GM13977 (cell line): ENCODE data around the gene CYP11A1.

Experiments
- DNase-seq: peaks from one replicate; pipeline ENCODE4 v3.0.0; 2012; ENCODE audit warnings: low spot score
- CTCF ChIP-seq: IDR thresholded peaks from 2 replicates; pipeline ENCODE4 v1.5.1; 2012; ENCODE audit warnings: mild to moderate bottlenecking, control low read depth; ENCODE audit not compliant: insufficient read depth; ENCODE audit errors: extremely low read depth, missing control alignments
- in situ Hi-C: fragments of 300-500 bp; cut with MboI; formaldehyde crosslinking; loops from one replicate; pipeline ENCODE4 v1.12.0; 2022; ENCODE audit warnings: low sequenced_read_pairs, low pct_unique_long_range_greater_than_20kb, mixed read lengths, inconsistent platforms; ENCODE audit not compliant: unreplicated experiment

Gene CYP11A1

GRCh38 chr15:74322558-74323180 is 44.8 kb downstream of the CYP11A1 start:
- DNase-seq, result peak; percentile 81
- in situ Hi-C loops, result no loop called here
- TF ChIP-seq CTCF, result peak; percentile 98

DNA sequence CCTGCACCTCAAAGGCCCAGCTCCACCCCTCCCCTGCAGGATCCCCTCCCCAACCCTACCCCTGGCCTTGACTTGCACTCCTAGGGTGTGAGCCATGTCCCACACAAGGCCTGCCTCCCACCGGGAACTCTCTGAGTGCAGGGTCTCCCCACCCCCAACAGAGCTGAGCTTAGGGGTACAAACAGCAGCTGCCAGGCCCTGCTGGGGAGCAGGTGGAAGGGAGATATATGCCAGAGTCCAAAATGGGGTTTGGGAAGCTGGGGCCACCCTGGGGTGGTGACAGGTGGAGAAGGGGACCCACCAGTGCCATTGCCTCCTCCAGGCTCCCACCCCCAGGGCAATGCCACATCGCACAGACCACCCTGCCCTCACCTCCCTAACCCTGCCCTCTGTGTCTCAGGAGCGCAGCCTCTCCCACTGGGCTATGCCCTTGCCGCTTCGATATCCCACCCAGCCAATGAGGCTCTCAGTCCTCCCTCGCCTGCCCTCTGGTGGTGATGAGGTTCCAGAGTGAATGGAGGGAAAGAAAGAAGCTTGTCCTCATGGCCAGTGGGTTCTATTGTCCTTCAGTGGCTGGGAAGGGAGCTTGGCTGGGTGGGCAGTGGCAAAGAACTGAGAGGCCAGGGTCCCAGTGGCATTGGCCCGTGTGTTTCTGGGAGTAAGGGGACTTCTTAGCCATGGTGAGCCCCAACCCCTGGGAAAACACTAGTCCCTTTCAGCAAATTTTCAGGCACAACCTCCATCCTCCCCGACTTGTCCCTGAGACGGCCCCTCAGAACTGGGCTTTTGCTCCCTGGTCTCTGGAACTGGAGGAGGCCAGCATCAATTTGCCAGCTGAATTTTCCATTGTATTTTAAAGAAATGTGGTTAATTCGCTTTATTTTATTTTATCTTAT is 46.8 kb downstream of the CYP11A1 start:
- peak; percentile 75 for TF ChIP-seq CTCF
- in situ Hi-C loops, result no loop called here
- peak; percentile 62 for DNase-seq

DNA sequence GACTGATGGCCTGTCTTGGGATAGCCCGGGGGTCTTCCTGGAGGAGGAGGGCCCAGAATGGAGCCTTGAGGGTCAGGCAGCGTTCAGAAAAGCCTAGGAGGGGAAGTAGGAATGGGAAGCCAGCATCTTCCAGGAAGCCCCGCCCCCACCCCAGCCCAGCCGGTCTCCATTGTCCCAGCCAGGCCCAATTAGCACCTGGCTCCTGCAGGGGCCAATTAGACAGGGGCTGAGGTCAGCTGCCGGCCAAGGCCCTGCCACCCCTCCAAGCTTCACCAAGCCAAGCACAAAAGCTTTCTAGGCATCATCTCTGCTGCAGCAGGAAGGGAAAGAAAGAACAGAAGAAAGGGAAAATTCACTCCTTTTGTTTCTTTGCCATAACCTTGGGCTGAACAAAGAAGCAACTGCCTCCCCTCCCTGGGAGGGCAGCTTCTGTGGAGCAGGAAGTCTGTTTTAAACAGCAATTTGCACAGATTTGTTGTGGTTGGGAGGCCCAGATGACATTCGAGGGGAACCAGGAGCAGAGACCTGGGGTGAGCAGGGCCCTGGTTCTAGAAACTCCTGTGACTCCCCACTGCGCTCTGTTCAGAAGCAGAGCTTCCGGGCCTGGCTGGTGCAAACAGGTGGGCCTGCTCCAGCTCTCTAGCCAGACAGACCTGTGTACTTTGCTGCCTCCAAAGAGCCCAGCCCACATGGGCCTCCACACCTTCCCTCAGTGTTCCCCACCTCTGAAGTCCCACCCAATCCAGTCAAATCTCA is 47.7 kb downstream of the CYP11A1 start:
- TF ChIP-seq CTCF, result no peak
- in situ Hi-C loops, result no loop called here
- no peak for DNase-seq

DNA sequence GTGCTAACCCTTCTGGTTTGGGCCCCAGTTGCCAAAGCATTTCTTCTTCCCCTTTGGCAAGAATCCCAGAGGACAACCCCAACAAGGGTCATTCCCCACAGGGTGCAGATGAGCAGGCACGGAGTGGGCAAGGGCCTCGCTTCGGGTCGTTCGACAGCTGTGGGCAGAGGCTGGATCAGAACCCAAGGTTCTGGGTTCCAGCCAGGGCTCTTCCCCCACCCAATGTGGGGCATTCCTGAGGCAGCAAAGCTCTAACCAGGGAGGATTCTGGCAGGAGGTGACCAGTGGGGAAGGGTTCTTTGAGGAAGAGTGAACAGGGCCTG is 48.3 kb downstream of the CYP11A1 start:
- in situ Hi-C loops, result no loop called here
- no peak for TF ChIP-seq CTCF
- DNase-seq, result no peak

GRCh38 chr15:74318376-74319137 is 48.9 kb downstream of the CYP11A1 start:
- TF ChIP-seq CTCF, result no peak
- in situ Hi-C loops, result no loop called here
- DNase-seq, result no peak

GRCh38 chr15:74317820-74318375 is 49.5 kb downstream of the CYP11A1 start:
- in situ Hi-C loops, result no loop called here
- no peak for DNase-seq
- TF ChIP-seq CTCF, result no peak
